CD14-positive monocyte (primary cell): ENCODE measurements around the gene EYS. TPM values are rescaled to one million over a fixed set of nuclear protein-coding genes. Genes with fewer than 3 reads are reported as not detected.

Source experiments
- DNase-seq, 3 donors: peaks; one replicate each; pipeline ENCODE4 v3.0.0-alpha.2; 2011 to 2022
- H2AFZ ChIP-seq: 2 replicates; pipeline ENCODE4 v1.6.0; 2012; ENCODE audit warnings: mild to moderate bottlenecking, low read depth, low read length, inconsistent platforms; ENCODE audit not compliant: insufficient read depth, poor library complexity, severe bottlenecking
- H3K27ac ChIP-seq, 2 donors: 1 replicate in 1 of 2; 2 replicates in 1 of 2; pipeline ENCODE4 v1.5.1; 2012 to 2013; ENCODE audit warnings: low read length in 2 of 2, control low read depth in 1 of 2, inconsistent platforms in 1 of 2, low read depth in 1 of 2, mild to moderate bottlenecking in 1 of 2
- H3K27me3 ChIP-seq, 2 donors: one replicate each; pipeline versions ENCODE4 v1.6.0 to v1.6.1; 2011 to 2013; ENCODE audit warnings: low read length in 2 of 2; ENCODE audit not compliant: control insufficient read depth in 2 of 2, insufficient read depth in 2 of 2
- H3K36me3 ChIP-seq, 2 donors: replicated peaks in 1 of 2; 1 replicate in 1 of 2; 2 replicates in 1 of 2; pipeline versions ENCODE4 v1.5.1 to v1.6.1; 2012 to 2013; ENCODE audit warnings: low read length in 2 of 2, control low read depth in 1 of 2, inconsistent platforms in 1 of 2, mild to moderate bottlenecking in 1 of 2; ENCODE audit not compliant: insufficient read depth in 2 of 2, control insufficient read depth in 1 of 2
- H3K4me1 ChIP-seq, 2 donors: 1 replicate in 1 of 2; 2 replicates in 1 of 2; pipeline versions ENCODE4 v1.5.1 to v1.6.1; 2012 to 2013; ENCODE audit warnings: low read length in 2 of 2, control low read depth in 1 of 2, inconsistent platforms in 1 of 2, mild to moderate bottlenecking in 1 of 2, moderate library complexity in 1 of 2; ENCODE audit not compliant: insufficient read depth in 2 of 2, control insufficient read depth in 1 of 2
- H3K4me2 ChIP-seq: replicated peaks from 2 replicates; pipeline ENCODE3; 2012; ENCODE audit warnings: low read length, moderate library complexity, mild to moderate bottlenecking; ENCODE audit not compliant: poor library complexity, severe bottlenecking; ENCODE audit errors: extremely low read depth
- H3K4me3 ChIP-seq, 3 experiments: fragments of 200-600 bp in 1 of 3; sonication (generic) in 1 of 3; replicated peaks in 1 of 3; 1 replicate in 2 of 3; 2 replicates in 1 of 3; pipeline ENCODE4 v1.5.1; 2011 to 2013; ENCODE audit warnings: low read length in 3 of 3, mild to moderate bottlenecking in 3 of 3, control low read depth in 2 of 3, low read depth in 2 of 3, inconsistent platforms in 1 of 3, moderate library complexity in 1 of 3
- H3K79me2 ChIP-seq: 2 replicates; pipeline ENCODE4 v1.6.0; 2012; ENCODE audit warnings: mild to moderate bottlenecking, control low read depth, inconsistent platforms, low read length, moderate library complexity; ENCODE audit not compliant: insufficient read depth
- H3K9ac ChIP-seq: 2 replicates; pipeline ENCODE4 v1.6.0; 2017; ENCODE audit warnings: low read length, mild to moderate bottlenecking; ENCODE audit not compliant: insufficient read depth, poor library complexity, severe bottlenecking
- H3K9me3 ChIP-seq, 2 donors: replicated peaks in 1 of 2; 1 replicate in 1 of 2; 2 replicates in 1 of 2; pipeline versions ENCODE4 v1.5.1 to v1.6.1; 2012 to 2013; ENCODE audit warnings: low read length in 2 of 2, control low read depth in 1 of 2; ENCODE audit not compliant: control insufficient read depth in 1 of 2, insufficient read depth in 1 of 2
- H4K20me1 ChIP-seq: 2 replicates; pipeline ENCODE4 v1.6.0; 2012; ENCODE audit warnings: mild to moderate bottlenecking, low read length, control low read depth, moderate library complexity; ENCODE audit not compliant: insufficient read depth
- H3K27ac Mint-ChIP-seq, 7 donors: one replicate each; pipeline ENCODE4 v1.8.0; 2020; ENCODE audit warnings: mild to moderate bottlenecking in 7 of 7, mixed read lengths in 7 of 7, moderate library complexity in 6 of 7, inconsistent platforms in 2 of 7
- H3K27me3 Mint-ChIP-seq, 3 donors: one replicate each; pipeline ENCODE4 v1.8.0; 2021 to 2022; ENCODE audit warnings: low read depth in 3 of 3, mild to moderate bottlenecking in 3 of 3, mixed read lengths in 3 of 3, moderate library complexity in 3 of 3, inconsistent platforms in 1 of 3
- H3K36me3 Mint-ChIP-seq, 2 donors: one replicate each; pipeline ENCODE4 v1.8.0; 2020; ENCODE audit warnings: mixed read lengths in 2 of 2, inconsistent platforms in 1 of 2, mild to moderate bottlenecking in 1 of 2
- H3K4me1 Mint-ChIP-seq: one replicate; pipeline ENCODE4 v1.8.0; 2020; ENCODE audit warnings: mild to moderate bottlenecking, mixed read lengths
- H3K4me3 Mint-ChIP-seq, 2 donors: one replicate each; pipeline ENCODE4 v1.8.0; 2020; ENCODE audit warnings: mild to moderate bottlenecking in 2 of 2, mixed read lengths in 2 of 2, moderate library complexity in 1 of 2
- H3K9me3 Mint-ChIP-seq, 7 donors: one replicate each; pipeline ENCODE4 v1.8.0; 2020 to 2022; ENCODE audit warnings: mixed read lengths in 7 of 7, mild to moderate bottlenecking in 6 of 7, moderate library complexity in 6 of 7, inconsistent platforms in 2 of 7
- CTCF ChIP-seq: fragments of 200-600 bp; IDR thresholded peaks from one replicate; pipeline ENCODE4 v1.8.0; 2022; ENCODE audit warnings: antibody characterized with exemption, mild to moderate bottlenecking
- WGBS: methylation state at CpG from one replicate; pipeline ENCODE4 v1.1.5; 2013; ENCODE audit warnings: missing lambda C conversion rate; ENCODE audit not compliant: insufficient coverage; 5-methylcytosine and 5-hydroxymethylcytosine counted together
- intact Hi-C, 2 donors: fragments of 100-400 bp; cut with micrococcal nuclease; formaldehyde crosslinking; loops; one replicate each; pipeline versions ENCODE4 v1.15.0 to v1.15.1; 2023
- polyA plus RNA-seq, 3 donors: library from polyadenylated mRNA; depleted of rRNA in 1 of 3; unstranded in 2 of 3; stranded (reverse) in 1 of 3; fragments of 300-500 nt in 2 of 3; fragments of >200 nt in 1 of 3; fragmentation: Illumina TruSeq in 2 of 3; gene quantifications; 1 replicate in 2 of 3; 2 replicates in 1 of 3; pipeline ENCODE4 v1.2.3, GENCODE V29; 2012 to 2021

EYS gene
- polyA plus RNA-seq, 3 donors, result 0.01 to 0.03 TPM; not detected in 1

DNA sequence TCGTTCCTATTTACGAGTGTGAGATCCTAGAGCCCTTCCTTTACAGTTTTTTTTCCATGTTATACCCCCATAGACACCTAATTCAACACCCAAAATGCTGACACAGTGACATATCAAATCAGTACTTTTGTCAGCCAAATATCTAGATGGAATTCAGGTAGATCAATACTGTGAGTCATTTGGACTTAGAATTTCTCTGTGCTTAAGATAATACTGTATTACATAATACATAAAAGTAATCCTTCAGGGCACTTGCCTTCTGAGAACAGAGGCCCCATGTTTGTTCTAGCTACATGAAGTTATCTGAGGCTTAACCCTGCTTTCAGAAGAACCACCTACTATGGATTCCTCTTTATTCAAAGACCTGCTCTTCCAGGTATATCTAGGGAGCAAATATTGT, 1448.3 kb downstream of the EYS start:
- Mint-ChIP-seq H3K27ac (no peak overlapping the region), H3K9me3 (peaks cover 0 to 6% (median 0%) of the 10 kb centered on the region in 7 donors), H3K4me3 (no peak overlapping the region), H3K27me3 (no peaks in the 10 kb centered on the region), H3K36me3 (no peaks in the 10 kb centered on the region), H3K4me1 (no peaks in the 10 kb centered on the region)
- no peaks in the 10 kb centered on the region for H3K36me3 ChIP-seq
- no peaks in the 10 kb centered on the region for H3K4me1 ChIP-seq
- H2AFZ ChIP-seq, result no peak overlapping the region
- H3K9ac ChIP-seq, result no peak overlapping the region
- WGBS, result 90% methylated on average over 2 of the region's 2 CpGs
- H3K27me3 ChIP-seq, result no peaks in the 10 kb centered on the region
- H3K79me2 ChIP-seq, result no peaks in the 10 kb centered on the region
- no peak overlapping the region for H3K4me2 ChIP-seq
- H3K9me3 ChIP-seq, result no peaks in the 10 kb centered on the region
- intact Hi-C loops, result no loop called here
- no peak overlapping the region for H3K4me3 ChIP-seq
- no peaks in the 10 kb centered on the region for H4K20me1 ChIP-seq
- H3K27ac ChIP-seq, result no peak overlapping the region
- DNase-seq, result no peak
- TF ChIP-seq CTCF, result no peak

- no peaks in the 10 kb centered on the region for H3K27me3 Mint-ChIP-seq
- Histone ChIP-seq H3K4me1 (no peaks in the 10 kb centered on the region), H3K27me3 (no peaks in the 10 kb centered on the region), H3K36me3 (no peaks in the 10 kb centered on the region), H3K9me3 (no peaks in the 10 kb centered on the region), H3K79me2 (no peaks in the 10 kb centered on the region), H3K4me2 (no peak overlapping the region), H4K20me1 (no peaks in the 10 kb centered on the region), H3K27ac (no peak overlapping the region), H2AFZ (no peak overlapping the region), H3K4me3 (no peak overlapping the region), H3K9ac (no peak overlapping the region)
- DNase-seq, result no peak
- WGBS, result no CpG with 5 or more reads among the region's 1 CpG
- H3K4me3 Mint-ChIP-seq, result no peak overlapping the region
- TF ChIP-seq CTCF, result no peak
- no peak overlapping the region for H3K27ac Mint-ChIP-seq
- peaks cover 0 to 9% (median 0%) of the 10 kb centered on the region in 7 donors for H3K9me3 Mint-ChIP-seq
- intact Hi-C loops, result no loop called here
- no peaks in the 10 kb centered on the region for H3K4me1 Mint-ChIP-seq
- H3K36me3 Mint-ChIP-seq, result no peaks in the 10 kb centered on the region
Measured at GRCh38 chr6:64258302-64258701, 1448.7 kb downstream of the EYS start.
